OCI-M2 (cell line): Measurements from ENCODE around the gene SYT14.
"Not testable (repeated sequence)": the region's sequence is repeated elsewhere in the genome, so short reads cannot be mapped to it uniquely, and the experiment has no call there.

ENCODE experiments used
- DNase-seq: peaks from one replicate; lab custom pipeline; 2025; ENCODE audit not compliant: unreplicated experiment; lab: John Stamatoyannopoulos, UW

Gene SYT14

GRCh38 chr1:210099921-210100320 lies 161.9 kb downstream of the SYT14 start:
- DNase-seq: no peak

- no peak for DNase-seq
Observed at GRCh38 chr1:210104103-210104502, 166.1 kb downstream of the SYT14 start.

DNA sequence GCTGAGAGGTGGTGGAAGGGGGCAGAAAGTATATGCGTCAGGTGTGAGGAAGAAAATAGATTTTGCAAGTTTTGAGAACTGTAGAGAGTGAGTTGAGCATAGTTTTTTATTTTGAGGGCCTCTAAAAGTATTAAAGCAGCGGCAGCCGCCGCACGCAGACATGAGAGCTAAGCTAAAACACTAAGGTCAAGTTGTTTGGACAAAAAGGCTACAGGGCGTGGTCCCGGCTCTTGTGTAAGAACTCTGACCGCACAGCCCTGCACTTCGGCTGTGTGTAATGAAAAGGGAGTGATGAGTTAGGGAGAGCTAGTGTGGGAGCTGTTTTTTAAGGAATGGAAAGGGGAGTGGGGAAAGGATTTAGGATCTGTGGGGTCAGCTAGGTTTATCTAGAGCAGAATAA lies 174.9 kb downstream of the SYT14 start:
- DNase-seq: not testable (repeated sequence)

DNA sequence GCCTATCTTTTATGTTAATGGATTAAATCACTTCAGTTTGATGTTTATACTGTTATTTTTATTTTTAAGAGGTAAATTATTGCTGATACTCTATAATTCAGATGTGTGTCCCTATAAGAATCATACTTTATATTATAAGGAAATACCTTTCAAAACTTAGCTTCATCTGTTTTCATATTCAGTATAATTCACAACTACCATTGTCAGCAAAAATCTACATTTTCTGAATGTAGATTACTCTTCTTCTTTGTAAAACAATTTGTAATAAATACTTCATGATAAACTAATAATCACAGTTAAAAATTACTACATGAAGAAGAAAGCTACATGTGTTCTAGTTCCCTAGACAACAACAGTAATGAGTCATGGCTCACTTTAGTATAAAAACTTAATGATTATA lies 179.2 kb downstream of the SYT14 start:
- no peak for DNase-seq

DNA sequence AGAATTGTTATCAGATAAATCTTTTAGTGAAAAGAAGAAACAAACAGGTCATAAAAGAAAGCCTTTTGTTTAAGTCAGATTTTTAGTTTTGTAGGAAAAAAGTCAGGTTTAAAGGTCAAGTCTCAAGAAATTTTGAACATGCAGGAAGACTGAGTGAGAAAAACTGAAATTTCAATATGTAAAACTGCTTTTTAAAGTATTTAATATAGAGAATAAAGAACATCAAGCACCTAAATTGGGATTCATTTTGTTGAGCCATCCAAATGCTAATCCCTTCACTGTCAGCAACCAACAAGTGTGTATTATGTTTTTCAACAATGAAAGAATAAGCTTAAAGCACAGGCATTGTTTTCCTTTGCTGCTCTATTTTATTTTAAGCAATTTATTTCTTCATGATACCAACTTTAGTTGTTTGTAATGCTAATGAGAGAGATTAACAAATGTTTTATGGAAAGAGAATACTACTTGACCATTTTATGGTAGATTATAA lies 179.7 kb downstream of the SYT14 start:
- no peak for DNase-seq

GRCh38 chr1:210123383-210123782 lies 185.4 kb downstream of the SYT14 start:
- no peak for DNase-seq

DNA sequence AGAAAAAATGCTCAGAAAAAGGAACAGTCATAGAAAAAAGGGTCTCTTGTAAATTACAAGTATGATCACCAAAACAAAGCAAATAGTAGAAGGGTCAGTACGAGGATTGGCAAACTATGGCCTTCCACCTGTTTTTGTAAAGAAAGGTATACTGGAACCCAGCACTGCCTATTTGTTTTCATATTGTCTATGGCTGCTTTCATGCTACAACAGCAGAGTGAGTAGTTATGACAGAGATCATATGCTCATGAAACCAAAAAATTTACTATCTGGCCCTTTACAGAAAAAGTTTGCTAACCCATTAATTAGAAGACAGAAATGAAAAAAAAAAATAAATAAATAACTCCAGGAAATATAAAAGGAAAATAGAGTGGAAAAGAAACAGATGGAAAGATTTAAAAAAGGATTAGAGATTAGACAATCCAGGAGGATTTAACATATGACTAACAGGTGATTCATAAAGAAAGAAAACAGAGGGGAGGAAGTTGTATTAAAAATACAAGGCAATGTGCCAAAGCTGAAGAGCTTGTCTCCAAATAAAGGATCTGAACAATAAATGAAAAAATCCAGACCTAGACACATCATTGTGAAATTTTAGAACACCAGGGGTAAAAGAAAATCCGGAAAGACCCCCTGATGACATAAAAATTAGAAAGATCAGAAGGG lies 186.0 kb downstream of the SYT14 start:
- no peak for DNase-seq

DNA sequence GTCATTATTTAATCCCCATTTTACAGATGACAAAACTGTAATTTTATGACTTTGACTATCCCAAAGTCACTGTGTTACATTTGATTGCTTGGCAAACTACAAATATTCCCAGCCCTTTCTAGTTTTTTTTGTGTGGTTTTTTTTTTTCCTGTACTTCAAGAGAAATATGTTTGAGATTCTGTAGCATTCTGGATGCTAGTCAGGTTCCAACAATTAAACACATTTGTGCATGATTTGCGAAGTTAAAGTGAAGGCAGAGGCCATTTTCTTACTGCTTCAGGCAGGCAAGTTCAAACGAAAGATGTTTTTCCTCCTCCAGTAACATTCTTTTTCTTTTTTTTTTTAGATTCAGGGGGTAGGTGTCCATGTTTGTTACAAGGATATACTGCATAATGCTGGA lies 186.7 kb downstream of the SYT14 start:
- DNase-seq: no peak

DNA sequence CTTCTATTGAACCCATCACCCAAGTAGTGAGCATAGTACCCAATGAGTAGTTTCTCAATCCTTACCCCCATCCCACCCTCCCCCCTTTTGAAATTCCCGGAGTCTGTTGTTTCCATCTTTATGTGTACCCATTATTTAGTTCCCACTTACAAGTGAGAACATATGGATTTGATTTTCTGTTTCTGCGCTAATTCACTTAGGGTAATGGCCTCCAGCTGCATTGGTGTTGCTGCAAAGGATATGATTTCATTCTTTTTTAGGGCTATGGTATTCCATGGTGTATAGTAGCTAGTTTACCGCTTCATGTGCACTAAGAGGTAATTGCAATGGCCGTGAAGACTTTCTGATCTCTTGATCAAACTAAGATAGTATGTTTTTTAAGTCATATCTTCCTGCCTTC lies 187.1 kb downstream of the SYT14 start:
- no peak for DNase-seq

DNA sequence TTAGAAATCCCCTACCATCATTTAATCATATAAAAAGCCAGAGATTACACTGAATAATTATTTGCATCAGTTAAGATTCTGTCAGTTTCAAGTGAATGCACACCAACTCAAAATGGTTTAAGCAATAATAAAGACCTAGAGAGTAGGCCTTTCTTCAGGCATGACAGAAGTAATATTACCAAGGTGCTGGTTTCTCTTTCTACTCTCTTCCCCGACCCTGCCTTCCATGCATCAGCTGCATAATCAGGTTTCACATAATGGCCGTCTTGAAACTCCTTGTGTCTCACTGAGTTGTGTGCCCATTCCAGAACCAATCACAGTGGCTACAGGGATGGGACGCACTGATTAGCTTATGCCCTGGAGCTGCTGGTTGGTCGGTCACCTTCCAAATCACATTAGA lies 191.1 kb downstream of the SYT14 start:
- no peak for DNase-seq

DNA sequence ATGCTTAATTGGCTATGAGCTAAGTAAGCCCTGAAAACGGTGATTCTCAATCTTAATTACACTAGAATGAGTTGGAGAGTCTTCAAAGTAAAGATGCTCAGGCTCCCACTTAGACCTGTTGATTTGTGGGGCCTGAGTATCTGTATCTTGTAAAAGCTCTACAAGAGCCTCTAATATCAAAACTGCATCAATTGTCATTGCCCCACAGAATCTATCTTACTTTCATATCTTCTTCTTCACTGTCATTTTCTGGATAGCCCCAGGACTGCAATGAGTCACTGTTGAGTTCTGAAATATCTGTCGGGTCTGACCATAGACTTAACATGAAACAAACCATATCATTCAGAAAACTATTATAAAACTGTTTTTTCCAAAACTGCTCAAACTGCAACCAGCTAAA lies 191.7 kb downstream of the SYT14 start:
- no peak for DNase-seq

- DNase-seq: no peak
Observed at GRCh38 chr1:210132582-210132981, 194.6 kb downstream of the SYT14 start.

DNA sequence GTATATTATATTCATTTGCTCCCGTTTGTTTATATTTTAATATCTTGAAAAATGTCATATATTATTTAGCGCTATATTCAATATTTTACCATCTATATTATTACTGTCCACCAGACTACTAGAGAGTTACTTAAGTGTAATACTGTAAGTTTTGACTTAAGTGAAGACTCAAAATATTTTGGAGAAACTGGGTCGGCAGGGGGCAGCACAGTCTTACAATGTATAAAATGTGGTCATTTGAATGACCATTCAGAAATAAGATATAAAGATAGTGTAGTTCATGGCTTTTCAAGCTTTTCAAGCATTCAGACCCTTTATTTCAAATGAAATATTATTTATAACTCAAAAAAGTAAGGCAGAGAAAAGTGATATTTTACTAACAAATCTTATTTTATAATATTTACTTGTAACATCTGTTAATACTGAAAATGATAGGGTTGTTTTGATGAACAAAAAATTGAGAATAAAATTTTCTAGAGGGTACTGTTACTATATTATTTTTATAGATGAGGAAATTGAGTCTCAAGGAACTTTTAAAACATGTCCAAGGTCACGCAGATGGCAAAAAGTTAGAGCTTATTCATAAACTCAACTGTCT lies 205.5 kb downstream of the SYT14 start:
- DNase-seq: no peak

- no peak for DNase-seq
Observed at GRCh38 chr1:210144736-210145135, 206.7 kb downstream of the SYT14 start.

DNA sequence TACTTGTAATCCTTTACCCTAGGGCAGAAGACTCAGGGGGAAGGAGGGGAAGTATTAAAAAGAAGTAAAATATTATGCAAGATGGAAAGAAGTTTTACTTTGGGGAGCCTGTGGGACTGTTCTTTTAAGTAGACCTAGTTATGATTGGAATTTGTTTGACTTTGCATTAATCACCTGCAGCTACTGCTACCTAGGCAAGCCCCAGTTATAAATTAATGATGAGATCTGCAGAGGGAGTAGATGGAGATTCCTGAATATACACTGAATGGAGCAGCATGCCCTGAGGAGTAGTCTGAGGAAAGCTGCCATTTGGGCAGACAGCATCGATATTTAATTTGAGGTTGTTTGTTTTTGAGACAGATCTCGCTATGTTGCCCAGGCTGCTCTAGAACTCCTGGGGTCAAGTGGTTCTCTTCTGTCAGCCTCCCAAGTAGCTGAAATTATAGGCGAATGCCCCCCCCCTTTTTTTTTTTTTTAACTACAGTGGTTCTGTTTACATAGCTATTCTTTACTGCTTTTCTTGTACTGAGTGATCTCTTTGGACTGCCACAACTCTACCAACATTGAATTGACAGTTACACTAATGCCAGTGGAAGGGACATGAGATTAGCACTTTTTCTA lies 213.1 kb downstream of the SYT14 start:
- DNase-seq: no peak

DNA sequence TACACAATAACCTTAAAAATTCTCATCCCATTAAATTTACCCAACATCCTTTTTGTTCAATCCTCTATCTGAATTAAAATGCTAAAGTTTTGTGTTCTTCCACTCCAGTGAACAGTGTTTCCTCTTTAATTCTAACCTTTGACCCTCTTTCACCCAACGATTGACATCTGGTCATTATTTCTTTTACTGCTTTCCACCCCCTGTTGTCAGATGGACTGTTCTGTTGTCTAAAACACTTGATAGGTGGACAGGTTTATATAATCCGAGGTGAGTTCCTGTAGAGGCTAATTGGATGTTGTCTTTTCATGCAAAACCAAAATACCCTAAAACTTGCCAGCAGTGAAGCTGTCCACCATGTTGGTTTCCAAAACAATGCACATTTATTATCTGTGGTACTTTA lies 221.2 kb downstream of the SYT14 start:
- no peak for DNase-seq

DNA sequence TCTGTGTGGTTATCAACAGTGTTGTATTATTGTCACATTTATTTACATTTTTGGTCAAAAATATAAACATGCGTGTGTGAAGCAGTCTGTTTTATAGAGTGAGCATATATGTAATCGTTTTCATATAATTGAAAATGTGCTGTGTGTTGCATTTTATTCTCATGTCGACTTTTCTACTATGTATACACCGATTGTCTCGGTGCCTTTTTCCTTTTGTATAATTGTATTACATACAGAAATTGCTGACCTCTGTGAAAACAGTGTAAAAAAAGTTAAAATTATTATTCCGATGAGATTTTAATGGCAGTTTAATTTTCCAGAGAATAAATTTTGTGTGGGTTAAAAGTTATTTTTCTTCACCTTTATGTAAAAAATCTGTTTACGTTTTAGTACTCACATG lies 232.2 kb downstream of the SYT14 start:
- no peak for DNase-seq

DNA sequence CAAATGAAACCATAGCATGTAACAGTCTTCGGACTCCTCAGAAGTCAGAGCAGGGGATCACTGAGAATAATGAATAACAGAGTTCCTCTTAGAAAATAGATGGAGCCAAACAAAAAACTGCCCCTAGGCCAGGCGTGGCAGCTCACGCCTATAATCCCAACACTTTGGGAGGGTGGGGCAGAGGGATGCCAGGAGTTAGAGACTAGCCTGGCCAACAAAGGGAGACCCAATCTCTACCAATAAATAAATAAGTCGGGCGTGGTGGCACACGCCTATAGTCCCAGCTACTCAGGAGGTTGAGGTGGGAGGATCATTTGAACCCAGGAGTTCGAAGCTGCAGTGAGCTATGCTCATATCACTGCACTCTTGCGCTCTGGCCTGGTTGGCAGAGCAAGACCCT lies 236.1 kb downstream of the SYT14 start:
- DNase-seq: no peak

DNA sequence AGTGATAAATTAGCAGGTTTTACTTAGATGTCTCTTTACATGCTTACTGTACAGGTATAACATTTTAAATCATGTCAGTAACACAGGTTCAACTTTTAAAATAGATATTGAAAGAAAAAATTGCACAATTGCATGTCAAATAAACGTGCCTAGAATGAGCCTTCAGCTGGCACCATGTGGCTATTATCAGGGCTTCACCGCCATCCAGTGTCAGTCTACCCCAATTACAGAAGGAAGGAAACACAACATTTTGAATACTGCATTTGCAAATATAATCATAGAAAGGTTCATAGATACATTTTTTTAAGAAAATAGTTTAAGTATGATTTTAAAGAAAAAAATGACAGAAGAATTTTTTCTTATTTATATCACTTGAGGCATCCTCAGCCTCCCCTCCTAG lies 247.0 kb downstream of the SYT14 start:
- no peak for DNase-seq

- DNase-seq: not testable (repeated sequence)
Observed at GRCh38 chr1:210187849-210188606, 250.0 kb downstream of the SYT14 start.

- DNase-seq: no peak
Observed at GRCh38 chr1:210189426-210189825, 251.4 kb downstream of the SYT14 start.

- no peak for DNase-seq
Observed at GRCh38 chr1:210195635-210196160, 257.7 kb downstream of the SYT14 start.
